ENCODE measurements around the gene MED15. TPM values are rescaled to one million over a fixed set of nuclear protein-coding genes. Genes with fewer than 3 reads are reported as not detected.

The MED15 gene
- total and polyA plus RNA-seq, 7 donors: 25.8 to 86.8 (median 37.5) TPM

GRCh38 chr22:20629401-20629800 lies 122.0 kb downstream of the MED15 start:
- H3K4me1 ChIP-seq: no peaks in the 10 kb centered on the region
- 87 to 92% methylated on average over 3 of the region's 3 CpGs for WGBS, 2 donors

GRCh38 chr22:20630873-20631617 lies 123.6 kb downstream of the MED15 start:
- Histone ChIP-seq H3K27me3 (peaks cover 0 to 15% (median 0%) of the 10 kb centered on the region in 3 donors), H3K9me3 (no peaks in the 10 kb centered on the region), H3K27ac (no peak overlapping the region), H3K36me3 (no peaks in the 10 kb centered on the region), H3K4me3 (no peak overlapping the region), H3K4me1 (no peaks in the 10 kb centered on the region)
- DNase-seq: no peak
- intact Hi-C loops (cut with DNase I): no loop called here
- 82 to 86% methylated on average over 10 of the region's 10 CpGs for WGBS, 2 donors
- TF ChIP-seq EP300 (IDR thresholded peaks at IDR 0.05) (no peak), POLR2A (IDR thresholded peaks at IDR 0.05) (no peak), POLR2AphosphoS5 (IDR thresholded peaks at IDR 0.05) (no peak), CTCF (IDR thresholded peaks at IDR 0.05) (no peak)

More at GRCh38 chr22:20629401-20629800, 122.0 kb downstream of the MED15 start:
- intact Hi-C loops (cut with DNase I): no loop called here
- Histone ChIP-seq H3K27me3 (peaks cover 0 to 2% (median 0%) of the 10 kb centered on the region in 3 donors), H3K36me3 (no peaks in the 10 kb centered on the region), H3K4me3 (no peak overlapping the region), H3K27ac (no peak overlapping the region), H3K9me3 (no peaks in the 10 kb centered on the region)
- no peak for TF ChIP-seq CTCF (IDR thresholded peaks at IDR 0.05)
- TF ChIP-seq POLR2AphosphoS5 (IDR thresholded peaks at IDR 0.05): no peak
- no peak for TF ChIP-seq EP300 (IDR thresholded peaks at IDR 0.05)
- no peak for TF ChIP-seq POLR2A (IDR thresholded peaks at IDR 0.05)
- no peak for DNase-seq

- no peaks in the 10 kb centered on the region for H3K9me3 ChIP-seq
- H3K27ac ChIP-seq: no peak overlapping the region
- DNase-seq: no peak
- H3K36me3 ChIP-seq: no peaks in the 10 kb centered on the region
- no peak overlapping the region for H3K4me3 ChIP-seq
- peaks cover 0 to 21% (median 0%) of the 10 kb centered on the region in 3 donors for H3K27me3 ChIP-seq
- intact Hi-C loops (cut with DNase I): no loop called here
- TF ChIP-seq POLR2AphosphoS5 (IDR thresholded peaks at IDR 0.05) (no peak), CTCF (IDR thresholded peaks at IDR 0.05) (no peak), EP300 (IDR thresholded peaks at IDR 0.05) (no peak), POLR2A (IDR thresholded peaks at IDR 0.05) (no peak)
- 81 to 88% methylated on average over 6 of the region's 6 CpGs for WGBS, 2 donors
- H3K4me1 ChIP-seq: no peaks in the 10 kb centered on the region
These were observed 124.7 kb downstream of the MED15 start for GRCh38 chr22:20632082-20632481.

GRCh38 chr22:20632518-20632917 lies 125.1 kb downstream of the MED15 start:
- intact Hi-C loops (cut with DNase I): no loop called here
- no peaks in the 10 kb centered on the region for H3K36me3 ChIP-seq
- no peaks in the 10 kb centered on the region for H3K4me1 ChIP-seq
- no peaks in the 10 kb centered on the region for H3K9me3 ChIP-seq
- H3K4me3 ChIP-seq: no peak overlapping the region
- H3K27ac ChIP-seq: no peak overlapping the region
- peaks cover 0 to 21% (median 0%) of the 10 kb centered on the region in 3 donors for H3K27me3 ChIP-seq
- no peak for DNase-seq
- WGBS, 2 donors: 46 to 75% methylated on average over 4 of the region's 4 CpGs
- TF ChIP-seq EP300 (IDR thresholded peaks at IDR 0.05): no peak
- no peak for TF ChIP-seq POLR2A (IDR thresholded peaks at IDR 0.05)
- no peak for TF ChIP-seq CTCF (IDR thresholded peaks at IDR 0.05)
- TF ChIP-seq POLR2AphosphoS5 (IDR thresholded peaks at IDR 0.05): no peak

Data from sigmoid colon (tissue), 7 donors.